ENCODE measurements around the gene CFAP68. TPM values are rescaled to one million over a fixed set of nuclear protein-coding genes. Genes with fewer than 3 reads are reported as not detected.
"Not testable (repeated sequence)": the region's sequence is repeated elsewhere in the genome, so short reads cannot be mapped to it uniquely, and the experiment has no call there.

Gene CFAP68
- total and polyA plus RNA-seq, 2 of the 13 experiments (the other 11 are each of a cell fraction or from before 2014, with no cell fraction given): 22.2 to 25.6 TPM

DNA sequence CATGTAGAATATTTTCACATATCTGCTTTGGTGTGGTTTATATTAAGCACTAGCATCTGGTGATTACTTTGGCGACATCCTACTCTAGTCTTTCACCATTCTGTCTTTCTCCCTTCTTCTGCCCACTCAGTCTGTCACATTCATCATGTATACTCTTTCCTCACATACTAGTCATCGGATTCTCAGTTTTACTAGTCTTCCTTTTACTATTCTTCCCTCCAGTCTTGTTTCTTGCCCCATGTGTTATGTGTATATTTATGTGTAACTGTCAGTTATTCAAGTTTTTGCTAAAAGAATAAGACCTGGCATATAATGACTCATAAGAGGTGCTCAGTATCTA is 53.2 kb downstream of the CFAP68 start (continued):
- TF ChIP-seq, protein P1, sequence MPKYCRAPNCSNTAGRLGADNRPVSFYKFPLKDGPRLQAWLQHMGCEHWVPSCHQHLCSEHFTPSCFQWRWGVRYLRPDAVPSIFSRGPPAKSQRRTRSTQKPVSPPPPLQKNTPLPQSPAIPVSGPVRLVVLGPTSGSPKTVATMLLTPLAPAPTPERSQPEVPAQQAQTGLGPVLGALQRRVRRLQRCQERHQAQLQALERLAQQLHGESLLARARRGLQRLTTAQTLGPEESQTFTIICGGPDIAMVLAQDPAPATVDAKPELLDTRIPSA (CRISPR knock-in tag; IDR thresholded peaks at IDR 0.05; ENCODE audit: borderline replicate concordance): no peak
- TF ChIP-seq TSC22D2 (CRISPR knock-in tag; IDR thresholded peaks at IDR 0.05; ENCODE audit: borderline replicate concordance): no peak
- TF ChIP-seq CBX5 (CRISPR knock-in tag; IDR thresholded peaks at IDR 0.05; ENCODE audit: borderline replicate concordance): no peak

DNA sequence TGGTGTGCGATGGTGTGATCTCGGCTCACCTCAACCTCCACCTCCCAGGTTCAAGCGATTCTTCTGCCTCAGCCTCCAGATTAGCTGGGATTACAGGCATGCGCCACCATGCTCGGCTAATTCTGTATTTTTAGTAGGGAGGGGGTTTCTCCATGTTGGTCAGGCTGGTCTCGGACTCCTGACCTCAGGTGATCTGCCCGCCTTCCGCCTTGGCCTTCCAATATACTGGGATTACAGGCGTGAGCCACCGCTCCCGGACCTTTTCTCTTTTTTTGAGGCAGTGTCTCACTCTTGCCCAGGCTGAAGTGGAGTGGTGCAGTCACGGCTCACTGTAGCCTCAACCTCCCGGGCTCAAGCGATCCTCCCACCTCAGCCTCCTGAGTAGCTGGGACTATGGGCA is 53.8 kb downstream of the CFAP68 start:
- H3K79me2 ChIP-seq (ENCODE audit: insufficient read depth, low read length); H3K36me3 ChIP-seq (replicated peaks in 1 of 2; ENCODE audit: control insufficient read depth in 1 of 2, insufficient read depth in 2 of 2, low read length in 2 of 2); H3K27ac ChIP-seq (ENCODE audit: extremely low read length, insufficient read depth, low read length); FAIRE-seq; ATAC-seq; H2AFZ ChIP-seq (ENCODE audit: low read length); H3K27me3 ChIP-seq (ENCODE audit: control insufficient read depth in 1 of 2, insufficient read depth in 2 of 2, low read length in 2 of 2); H3K4me2 ChIP-seq (ENCODE audit: low read depth, low read length); DNase-seq (ENCODE audit: low spot score); CTCF ChIA-PET (ENCODE audit: low intra/inter-chr PET ratio, low total read pairs); H3K9ac ChIP-seq (ENCODE audit: insufficient read depth, low read depth, low read length); H4K20me1 ChIP-seq (ENCODE audit: insufficient read depth, low read length); in situ Hi-C loops (cut with HindIII; ENCODE audit: extremely low pct_ligation_motif_present, low pct_unique_long_range_greater_than_20kb); H3K4me3 ChIP-seq (replicated peaks in 1 of 3; ENCODE audit: insufficient read depth in 1 of 3, low read depth in 2 of 3, low read length in 3 of 3); BruUV-seq (replicated peaks); H3K9me3 ChIP-seq (ENCODE audit: low read length): not testable (repeated sequence)
- TF ChIP-seq, protein P2, sequence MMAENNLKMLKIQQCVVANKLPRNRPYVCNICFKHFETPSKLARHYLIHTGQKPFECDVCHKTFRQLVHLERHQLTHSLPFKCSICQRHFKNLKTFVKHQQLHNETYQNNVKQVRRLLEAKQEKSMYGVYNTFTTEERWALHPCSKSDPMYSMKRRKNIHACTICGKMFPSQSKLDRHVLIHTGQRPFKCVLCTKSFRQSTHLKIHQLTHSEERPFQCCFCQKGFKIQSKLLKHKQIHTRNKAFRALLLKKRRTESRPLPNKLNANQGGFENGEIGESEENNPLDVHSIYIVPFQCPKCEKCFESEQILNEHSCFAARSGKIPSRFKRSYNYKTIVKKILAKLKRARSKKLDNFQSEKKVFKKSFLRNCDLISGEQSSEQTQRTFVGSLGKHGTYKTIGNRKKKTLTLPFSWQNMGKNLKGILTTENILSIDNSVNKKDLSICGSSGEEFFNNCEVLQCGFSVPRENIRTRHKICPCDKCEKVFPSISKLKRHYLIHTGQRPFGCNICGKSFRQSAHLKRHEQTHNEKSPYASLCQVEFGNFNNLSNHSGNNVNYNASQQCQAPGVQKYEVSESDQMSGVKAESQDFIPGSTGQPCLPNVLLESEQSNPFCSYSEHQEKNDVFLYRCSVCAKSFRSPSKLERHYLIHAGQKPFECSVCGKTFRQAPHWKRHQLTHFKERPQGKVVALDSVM (CRISPR knock-in tag; IDR thresholded peaks at IDR 0.05): 0 out of 2 replicates have a peak, but pooled peaks have one; percentile 31
- 96% methylated on average over 14 of the region's 14 CpGs for WGBS (ENCODE audit: low lambda C conversion rate)
- intact Hi-C loops (cut with micrococcal nuclease; ENCODE audit: unreplicated experiment): loop anchor here (5.0 to 10.0 kb wide), 2 partner anchors 92 to 139 kb away; partner anchors contain the start of genes DLAT, NKAPD1 and PIH1D2
- peaks cover 52% of the 10 kb centered on the region for H3K4me1 ChIP-seq (ENCODE audit: insufficient read depth, low read length)
- POLR2A ChIA-PET: interaction anchor here (4.4 kb wide), 1 partner anchor 15 kb away, joined by 30 read pairs; the partner anchor contains the start of gene C11orf52
